Tibial artery (tissue), 4 donors: ENCODE results near the gene SPAG7.

ENCODE experiments used
- DNase-seq, 2 donors: peaks; one replicate each; pipeline ENCODE4 v3.0.0-alpha.2; 2019
- H3K27ac ChIP-seq, 2 donors: fragments of 200-600 bp; sonication (generic) in 1 of 2; 1 replicate in 1 of 2; 2 replicates in 1 of 2; pipeline ENCODE4 v1.5.1; 2018 to 2019; ENCODE audit warnings: mild to moderate bottlenecking in 1 of 2
- H3K27me3 ChIP-seq, 2 donors: fragments of 200-600 bp; sonication (generic) in 1 of 2; one replicate each; pipeline versions ENCODE4 v1.5.1 to v1.6.0; 2016 to 2019
- H3K36me3 ChIP-seq, 3 donors: fragments of 200-600 bp; sonication (generic) in 2 of 3; one replicate each; pipeline ENCODE4 v1.5.1; 2016 to 2019; ENCODE audit warnings: mild to moderate bottlenecking in 2 of 3
- H3K4me1 ChIP-seq, 4 donors: fragments of 200-600 bp; sonication (generic) in 2 of 4; 1 replicate in 3 of 4; 2 replicates in 1 of 4; pipeline ENCODE4 v1.5.1; 2016 to 2019
- H3K4me3 ChIP-seq, 2 donors: fragments of 200-600 bp; sonication (generic) in 1 of 2; 1 replicate in 1 of 2; 2 replicates in 1 of 2; pipeline ENCODE4 v1.5.1; 2018 to 2019; ENCODE audit warnings: mild to moderate bottlenecking in 2 of 2
- H3K9me3 ChIP-seq, 3 donors: fragments of 200-600 bp; sonication (generic) in 1 of 3; one replicate each; pipeline ENCODE4 v1.5.1; 2016 to 2019
- intact Hi-C: fragments of 100-400 bp; cut with DNase I; formaldehyde crosslinking; loops from one replicate; pipeline ENCODE4 v1.15.0; 2023; ENCODE audit warnings: low total_unique reads
- TF ChIP-seq, protein P1 (sequence below), 2 experiments: fragments of 200-600 bp in 1 of 2; fragments of 450-650 bp in 1 of 2; IDR thresholded peaks; one replicate each; pipeline ENCODE4 v1.5.1; 2017 to 2019; ENCODE audit warnings: antibody characterized with exemption in 2 of 2, mild to moderate bottlenecking in 1 of 2, moderate library complexity in 1 of 2

SPAG7 gene

DNA sequence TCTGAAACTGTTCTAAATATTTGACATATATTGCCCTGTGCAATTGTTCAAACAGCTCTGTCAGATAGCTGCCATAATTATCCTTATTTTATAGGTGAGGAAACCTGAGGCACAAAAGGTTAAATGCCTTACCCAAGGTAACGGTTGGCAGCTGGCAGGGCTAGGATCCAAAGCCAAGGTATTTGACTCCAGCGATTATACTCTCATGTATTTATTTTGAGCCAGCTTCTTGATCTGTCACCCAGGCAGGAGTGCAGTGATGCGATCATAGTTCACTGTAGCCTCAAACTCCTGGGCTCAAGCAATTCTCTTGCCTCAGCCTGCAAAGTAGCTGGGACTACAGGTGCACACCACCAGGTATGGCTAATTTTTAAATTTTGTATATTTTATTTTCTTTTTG is 9.5 kb downstream of the SPAG7 start:
- TF ChIP-seq, protein P1, sequence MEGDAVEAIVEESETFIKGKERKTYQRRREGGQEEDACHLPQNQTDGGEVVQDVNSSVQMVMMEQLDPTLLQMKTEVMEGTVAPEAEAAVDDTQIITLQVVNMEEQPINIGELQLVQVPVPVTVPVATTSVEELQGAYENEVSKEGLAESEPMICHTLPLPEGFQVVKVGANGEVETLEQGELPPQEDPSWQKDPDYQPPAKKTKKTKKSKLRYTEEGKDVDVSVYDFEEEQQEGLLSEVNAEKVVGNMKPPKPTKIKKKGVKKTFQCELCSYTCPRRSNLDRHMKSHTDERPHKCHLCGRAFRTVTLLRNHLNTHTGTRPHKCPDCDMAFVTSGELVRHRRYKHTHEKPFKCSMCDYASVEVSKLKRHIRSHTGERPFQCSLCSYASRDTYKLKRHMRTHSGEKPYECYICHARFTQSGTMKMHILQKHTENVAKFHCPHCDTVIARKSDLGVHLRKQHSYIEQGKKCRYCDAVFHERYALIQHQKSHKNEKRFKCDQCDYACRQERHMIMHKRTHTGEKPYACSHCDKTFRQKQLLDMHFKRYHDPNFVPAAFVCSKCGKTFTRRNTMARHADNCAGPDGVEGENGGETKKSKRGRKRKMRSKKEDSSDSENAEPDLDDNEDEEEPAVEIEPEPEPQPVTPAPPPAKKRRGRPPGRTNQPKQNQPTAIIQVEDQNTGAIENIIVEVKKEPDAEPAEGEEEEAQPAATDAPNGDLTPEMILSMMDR (IDR thresholded peaks at IDR 0.05): no peak
- no peak overlapping the region for H3K4me3 ChIP-seq
- H3K27ac ChIP-seq: no peak overlapping the region
- intact Hi-C loops: no loop called here
- no peaks in the 10 kb centered on the region for H3K27me3 ChIP-seq
- peaks cover 0 to 11% (median 6%) of the 10 kb centered on the region in 4 donors for H3K4me1 ChIP-seq
- no peaks in the 10 kb centered on the region for H3K9me3 ChIP-seq
- H3K36me3 ChIP-seq: peaks cover 24 to 36% (median 29%) of the 10 kb centered on the region in 3 donors
- DNase-seq: no peak

DNA sequence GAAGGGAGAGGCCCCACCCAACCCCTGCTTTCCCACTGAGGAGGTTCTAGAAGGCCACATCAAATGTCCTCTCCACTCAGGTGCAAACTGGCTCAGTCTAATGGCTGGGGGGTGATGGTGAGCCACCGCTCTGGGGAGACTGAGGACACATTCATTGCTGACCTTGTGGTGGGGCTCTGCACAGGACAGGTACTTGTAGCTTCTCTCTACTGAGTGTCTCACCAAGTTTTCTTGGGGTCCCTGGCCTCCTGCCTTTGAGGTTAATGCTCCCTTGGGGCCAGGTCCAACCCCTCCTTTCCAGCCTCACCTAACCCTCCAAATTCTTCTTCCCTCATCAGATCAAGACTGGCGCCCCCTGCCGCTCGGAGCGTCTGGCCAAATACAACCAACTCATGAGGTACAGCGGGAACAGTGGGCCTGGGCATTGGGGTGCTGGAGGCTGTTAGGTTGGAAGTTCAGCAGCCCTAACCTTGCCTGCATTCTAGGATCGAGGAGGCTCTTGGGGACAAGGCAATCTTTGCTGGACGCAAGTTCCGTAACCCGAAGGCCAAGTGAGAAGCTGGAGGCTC is 11.0 kb downstream of the SPAG7 start:
- no peak for DNase-seq
- TF ChIP-seq, protein P1 (IDR thresholded peaks at IDR 0.05): no peak
- Histone ChIP-seq H3K4me1 (peaks cover 0 to 18% (median 8%) of the 10 kb centered on the region in 4 donors), H3K27ac (no peak overlapping the region), H3K27me3 (no peaks in the 10 kb centered on the region), H3K4me3 (no peak overlapping the region), H3K9me3 (no peaks in the 10 kb centered on the region), H3K36me3 (peaks cover 24 to 36% (median 29%) of the 10 kb centered on the region in 3 donors)
- intact Hi-C loops: no loop called here

DNA sequence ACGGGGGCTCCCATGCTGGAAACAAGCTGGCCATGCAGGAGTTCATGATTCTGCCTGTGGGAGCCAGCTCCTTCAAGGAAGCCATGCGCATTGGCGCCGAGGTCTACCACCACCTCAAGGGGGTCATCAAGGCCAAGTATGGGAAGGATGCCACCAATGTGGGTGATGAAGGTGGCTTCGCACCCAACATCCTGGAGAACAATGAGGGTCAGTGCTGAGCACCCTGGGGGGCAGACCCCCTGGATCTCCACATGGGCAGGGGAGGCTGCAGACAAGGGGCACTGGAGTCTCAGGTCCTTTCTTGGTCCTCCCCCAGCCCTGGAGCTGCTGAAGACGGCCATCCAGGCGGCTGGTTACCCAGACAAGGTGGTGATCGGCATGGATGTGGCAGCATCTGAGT is 12.5 kb downstream of the SPAG7 start:
- Histone ChIP-seq H3K4me3 (no peak overlapping the region), H3K4me1 (peaks cover 0 to 31% (median 17%) of the 10 kb centered on the region in 4 donors)
- DNase-seq: no peak

DNA sequence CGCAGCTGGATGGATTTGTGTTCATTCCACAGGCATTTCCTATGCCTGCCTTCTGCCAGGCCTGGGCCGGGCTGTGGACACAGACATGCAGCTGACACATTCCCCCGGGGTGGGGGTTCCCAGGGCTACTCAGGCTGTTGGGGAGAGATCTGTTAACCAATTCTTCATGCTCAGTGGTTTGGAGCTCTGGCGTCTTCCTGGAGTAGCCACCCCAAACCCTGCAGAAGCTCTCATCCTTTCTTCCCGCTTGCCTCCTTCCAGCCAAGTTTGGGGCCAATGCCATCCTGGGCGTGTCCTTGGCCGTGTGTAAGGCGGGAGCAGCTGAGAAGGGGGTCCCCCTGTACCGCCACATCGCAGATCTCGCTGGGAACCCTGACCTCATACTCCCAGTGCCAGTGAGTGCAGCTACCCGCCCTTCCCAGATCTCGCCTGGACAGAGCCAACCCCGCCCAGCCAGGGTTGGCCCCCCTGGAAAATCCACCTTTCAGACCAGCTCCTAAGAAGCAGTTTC is 14.1 kb downstream of the SPAG7 start:
- no peaks in the 10 kb centered on the region for H3K9me3 ChIP-seq
- intact Hi-C loops: no loop called here
- no peak overlapping the region for H3K4me3 ChIP-seq
- peak overlapping the region; percentile 64 to 72 for H3K27ac ChIP-seq
- TF ChIP-seq, protein P1 (IDR thresholded peaks at IDR 0.05): no peak
- no peak for DNase-seq
- H3K36me3 ChIP-seq: peaks cover 2 to 9% (median 6%) of the 10 kb centered on the region in 3 donors
- H3K4me1 ChIP-seq: peaks cover 0 to 34% (median 19%) of the 10 kb centered on the region in 4 donors
- no peaks in the 10 kb centered on the region for H3K27me3 ChIP-seq

More for the DNA sequence above, 12.5 kb downstream of the SPAG7 start:
- intact Hi-C loops: no loop called here
- Histone ChIP-seq H3K27ac (no peak overlapping the region), H3K9me3 (no peaks in the 10 kb centered on the region), H3K27me3 (no peaks in the 10 kb centered on the region), H3K36me3 (peaks cover 18 to 22% (median 22%) of the 10 kb centered on the region in 3 donors)
- TF ChIP-seq, protein P1 (IDR thresholded peaks at IDR 0.05): no peak

DNA sequence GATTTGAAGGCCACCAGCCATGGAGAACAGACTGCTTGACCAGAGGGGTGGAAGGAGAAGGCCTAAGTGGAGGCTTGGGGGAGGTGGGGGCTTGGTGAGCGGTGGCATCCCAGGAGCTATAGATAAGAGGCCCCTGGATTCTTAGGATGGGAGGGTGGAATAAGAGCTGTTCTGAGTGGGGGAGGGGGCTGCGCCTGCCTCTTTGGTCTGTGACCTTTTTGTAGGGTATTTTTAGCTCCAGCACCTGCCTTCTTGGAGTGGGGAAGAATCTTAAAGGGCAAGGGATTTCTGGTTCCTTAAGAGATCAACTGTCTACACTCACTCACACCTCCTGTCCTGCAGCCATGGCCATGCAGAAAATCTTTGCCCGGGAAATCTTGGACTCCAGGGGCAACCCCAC is 16.1 kb downstream of the SPAG7 start:
- Histone ChIP-seq H3K27me3 (no peaks in the 10 kb centered on the region), H3K4me3 (no peak overlapping the region), H3K4me1 (peaks cover 0 to 37% (median 24%) of the 10 kb centered on the region in 4 donors)

More for the DNA sequence above, 16.1 kb downstream of the SPAG7 start:
- no peak overlapping the region for H3K27ac ChIP-seq
- no peaks in the 10 kb centered on the region for H3K9me3 ChIP-seq
- TF ChIP-seq, protein P1 (IDR thresholded peaks at IDR 0.05): no peak
- H3K36me3 ChIP-seq: peaks cover 2 to 7% (median 3%) of the 10 kb centered on the region in 3 donors
- intact Hi-C loops: no loop called here
- no peak for DNase-seq
